ENCODE data around the gene ALG3.

ALG3 gene

GRCh38 chr3:184240384-184241140 lies 8.2 kb downstream of the ALG3 start:
- ChIA-PET POLR2A (interaction anchor here (0.9 kb wide), 1 partner anchor 9 kb away, joined by 3 read pairs; the partner anchor contains the start of gene EEF1AKMT4), CTCF (interaction anchor here (0.6 to 1.1 kb wide), 3 partner anchors 13 to 94 kb away, joined by 3 to 5 read pairs (median 4); no protein-coding TSS in a partner anchor)
- no peak for TF ChIP-seq FOXK2 (IDR thresholded peaks at IDR 0.05)
- TF ChIP-seq PKNOX1 (IDR thresholded peaks at IDR 0.05) = no peak
- TF ChIP-seq ARNT (IDR thresholded peaks at IDR 0.05) = no peak
- no peak for TF ChIP-seq SP1 (IDR thresholded peaks at IDR 0.05)
- TF ChIP-seq ELF4 (IDR thresholded peaks at IDR 0.05) = no peak
- TF ChIP-seq CTBP1 (IDR thresholded peaks at IDR 0.05; ENCODE audit: borderline replicate concordance) = no peak
- TF ChIP-seq HDGF (IDR thresholded peaks at IDR 0.05; ENCODE audit: borderline replicate concordance) = no peak
- no peak for TF ChIP-seq FOXA1 (IDR thresholded peaks at IDR 0.05)
- TF ChIP-seq ZNF384 (IDR thresholded peaks at IDR 0.05) = no peak
- no peak for TF ChIP-seq FOXM1 (IDR thresholded peaks at IDR 0.05; ENCODE audit: borderline replicate concordance)
- no peak for TF ChIP-seq NFRKB (IDR thresholded peaks at IDR 0.05)
- DNase-seq (ENCODE audit: extremely low spot score) = no peak

GRCh38 chr3:184239708-184240107 lies 9.1 kb downstream of the ALG3 start:
- CTCF ChIA-PET = no interaction called here
- no peak for DNase-seq (ENCODE audit: extremely low spot score)
- TF ChIP-seq SUZ12 (IDR thresholded peaks at IDR 0.05) (no peak), CTBP1 (IDR thresholded peaks at IDR 0.05; ENCODE audit: borderline replicate concordance) (no peak), ELF4 (IDR thresholded peaks at IDR 0.05) (no peak), ZNF384 (IDR thresholded peaks at IDR 0.05) (no peak), FOXA1 (IDR thresholded peaks at IDR 0.05) (no peak), HDGF (IDR thresholded peaks at IDR 0.05; ENCODE audit: borderline replicate concordance) (no peak), SP1 (IDR thresholded peaks at IDR 0.05) (no peak), FOXK2 (IDR thresholded peaks at IDR 0.05) (no peak), FOXM1 (IDR thresholded peaks at IDR 0.05; ENCODE audit: borderline replicate concordance) (no peak), TARDBP (IDR thresholded peaks at IDR 0.05) (no peak)
- POLR2A ChIA-PET = interaction anchor here (0.9 kb wide), 1 partner anchor 10 kb away, joined by 3 read pairs; the partner anchor contains the start of gene EEF1AKMT4

GRCh38 chr3:184239221-184239620 lies 9.5 kb downstream of the ALG3 start:
- ChIA-PET CTCF (no interaction called here), POLR2A (no interaction called here)
- TF ChIP-seq FOXA1 (IDR thresholded peaks at IDR 0.05) (no peak), NFRKB (IDR thresholded peaks at IDR 0.05) (no peak), FOXM1 (IDR thresholded peaks at IDR 0.05; ENCODE audit: borderline replicate concordance) (no peak), FOXK2 (IDR thresholded peaks at IDR 0.05) (no peak), TARDBP (IDR thresholded peaks at IDR 0.05) (no peak), SP1 (IDR thresholded peaks at IDR 0.05) (no peak), L3MBTL2 (conservative IDR thresholded peaks at IDR 0.05) (no peak), ZNF384 (IDR thresholded peaks at IDR 0.05) (no peak), SUZ12 (IDR thresholded peaks at IDR 0.05) (no peak), ARNT (IDR thresholded peaks at IDR 0.05) (no peak), ELF4 (IDR thresholded peaks at IDR 0.05) (no peak), BHLHE40 (IDR thresholded peaks at IDR 0.05; ENCODE audit: borderline replicate concordance) (no peak)
- DNase-seq (ENCODE audit: extremely low spot score) = no peak

GRCh38 chr3:184238246-184238818 lies 10.4 kb downstream of the ALG3 start:
- ChIA-PET POLR2A (interaction anchor here (2.5 kb wide), 1 partner anchor 10 kb away, joined by 8 read pairs; the partner anchor contains the start of gene VWA5B2), CTCF (interaction anchor here (1.0 kb wide), 1 partner anchor 11 kb away, joined by 7 read pairs; no protein-coding TSS in a partner anchor)
- no peak for TF ChIP-seq SUZ12 (IDR thresholded peaks at IDR 0.05)
- TF ChIP-seq BHLHE40 (IDR thresholded peaks at IDR 0.05; ENCODE audit: borderline replicate concordance) = no peak
- no peak for TF ChIP-seq LEF1 (IDR thresholded peaks at IDR 0.05; ENCODE audit: borderline replicate concordance)
- no peak for TF ChIP-seq PKNOX1 (IDR thresholded peaks at IDR 0.05)
- TF ChIP-seq ARNT (IDR thresholded peaks at IDR 0.05) = no peak
- no peak for TF ChIP-seq NFRKB (IDR thresholded peaks at IDR 0.05)
- TF ChIP-seq FOXM1 (IDR thresholded peaks at IDR 0.05; ENCODE audit: borderline replicate concordance) = no peak
- no peak for TF ChIP-seq HDGF (IDR thresholded peaks at IDR 0.05; ENCODE audit: borderline replicate concordance)
- no peak for TF ChIP-seq FOXK2 (IDR thresholded peaks at IDR 0.05)
- no peak for TF ChIP-seq ELF4 (IDR thresholded peaks at IDR 0.05)
- no peak for TF ChIP-seq TARDBP (IDR thresholded peaks at IDR 0.05)
- no peak for TF ChIP-seq ZNF384 (IDR thresholded peaks at IDR 0.05)
- TF ChIP-seq L3MBTL2 (conservative IDR thresholded peaks at IDR 0.05) = no peak
- no peak for TF ChIP-seq FOXA1 (IDR thresholded peaks at IDR 0.05)
- TF ChIP-seq CTBP1 (IDR thresholded peaks at IDR 0.05; ENCODE audit: borderline replicate concordance) = no peak
- TF ChIP-seq SP1 (IDR thresholded peaks at IDR 0.05) = no peak
- no peak for DNase-seq (ENCODE audit: extremely low spot score)

- DNase-seq (ENCODE audit: extremely low spot score) = no peak
- no peak for TF ChIP-seq ARNT (IDR thresholded peaks at IDR 0.05)
- no peak for TF ChIP-seq BHLHE40 (IDR thresholded peaks at IDR 0.05; ENCODE audit: borderline replicate concordance)
- no peak for TF ChIP-seq FOXM1 (IDR thresholded peaks at IDR 0.05; ENCODE audit: borderline replicate concordance)
- no peak for TF ChIP-seq FOXA1 (IDR thresholded peaks at IDR 0.05)
- ChIA-PET POLR2A (interaction anchor here (2.5 kb wide), 1 partner anchor 9 kb away, joined by 8 read pairs; the partner anchor contains the start of gene VWA5B2), CTCF (interaction anchor here (0.6 to 1.0 kb wide), 2 partner anchors 10 to 23 kb away, joined by 4 to 7 read pairs; no protein-coding TSS in a partner anchor)
Observed at GRCh38 chr3:184237807-184238206, 11.0 kb downstream of the ALG3 start.

GRCh38 chr3:184237211-184237610 lies 11.6 kb downstream of the ALG3 start:
- no peak for DNase-seq (ENCODE audit: extremely low spot score)
- TF ChIP-seq FOXM1 (IDR thresholded peaks at IDR 0.05; ENCODE audit: borderline replicate concordance) (no peak), SP1 (IDR thresholded peaks at IDR 0.05) (no peak), ARNT (IDR thresholded peaks at IDR 0.05) (no peak), L3MBTL2 (conservative IDR thresholded peaks at IDR 0.05) (no peak), LEF1 (IDR thresholded peaks at IDR 0.05; ENCODE audit: borderline replicate concordance) (no peak), NFRKB (IDR thresholded peaks at IDR 0.05) (no peak), FOXA1 (IDR thresholded peaks at IDR 0.05) (no peak)
- CTCF ChIA-PET = interaction anchor here (0.6 to 1.6 kb wide), 3 partner anchors 9 to 22 kb away, joined by 3 to 6 read pairs (median 4); no protein-coding TSS in a partner anchor
- POLR2A ChIA-PET = interaction anchor here (2.5 kb wide), 1 partner anchor 8 kb away, joined by 8 read pairs; the partner anchor contains the start of gene VWA5B2

Data from HEK293T (cell line).